Urothelium cell line (cell line): ENCODE measurements around the gene RAPGEF2.
"Not testable (repeated sequence)": the region's sequence is repeated elsewhere in the genome, so short reads cannot be mapped to it uniquely, and the experiment has no call there.

Experiments used
- DNase-seq: peaks from one replicate; pipeline ENCODE4 v3.0.0; 2011; ENCODE audit warnings: low spot score, mixed read lengths
- FAIRE-seq: peaks from 2 replicates; lab custom pipeline; 2011; peaks lifted over from hg19 to GRCh38; lab: Jason Lieb, UNC

The RAPGEF2 gene

GRCh38 chr4:159098482-159099127 is 4.3 kb upstream of the RAPGEF2 start:
- FAIRE-seq: no peak
- no peak for DNase-seq

GRCh38 chr4:159101988-159102621 is 774 bp upstream of the RAPGEF2 start:
- no peak for DNase-seq
- no peak for FAIRE-seq

GRCh38 chr4:159103384-159103990 is 608 bp downstream of the RAPGEF2 start:
- no peak for FAIRE-seq
- DNase-seq: peak; percentile 49

- FAIRE-seq (no peak), DNase-seq (peak; percentile 31)
Observed at GRCh38 chr4:159104694-159105414, 2.0 kb downstream of the RAPGEF2 start.

- FAIRE-seq (no peak), DNase-seq (no peak)
Observed at GRCh38 chr4:159105761-159106243, 2.9 kb downstream of the RAPGEF2 start.

GRCh38 chr4:159106636-159107035 is 3.8 kb downstream of the RAPGEF2 start:
- FAIRE-seq (no peak), DNase-seq (no peak)

GRCh38 chr4:159107203-159107925 is 4.5 kb downstream of the RAPGEF2 start:
- DNase-seq (no peak), FAIRE-seq (no peak)

GRCh38 chr4:159108124-159108523 is 5.2 kb downstream of the RAPGEF2 start:
- no peak for FAIRE-seq

GRCh38 chr4:159110961-159111360 is 8.1 kb downstream of the RAPGEF2 start:
- DNase-seq: no peak
- no peak for FAIRE-seq

More at GRCh38 chr4:159108124-159108523, 5.2 kb downstream of the RAPGEF2 start:
- DNase-seq: no peak

GRCh38 chr4:159111416-159111815 is 8.5 kb downstream of the RAPGEF2 start:
- no peak for DNase-seq
- FAIRE-seq: no peak

GRCh38 chr4:159113366-159113765 is 10.5 kb downstream of the RAPGEF2 start:
- not testable (repeated sequence) for DNase-seq, FAIRE-seq

GRCh38 chr4:159116098-159116497 is 13.2 kb downstream of the RAPGEF2 start:
- FAIRE-seq, DNase-seq: not testable (repeated sequence)

- DNase-seq, FAIRE-seq: not testable (repeated sequence)
Observed at GRCh38 chr4:159116693-159117092, 13.8 kb downstream of the RAPGEF2 start.

GRCh38 chr4:159117564-159117963 is 14.7 kb downstream of the RAPGEF2 start:
- DNase-seq: no peak
- FAIRE-seq: no peak

GRCh38 chr4:159117968-159118367 is 15.1 kb downstream of the RAPGEF2 start:
- no peak for DNase-seq
- FAIRE-seq: no peak

- DNase-seq (no peak), FAIRE-seq (no peak)
Observed at GRCh38 chr4:159121371-159121770, 18.5 kb downstream of the RAPGEF2 start.

- DNase-seq (no peak), FAIRE-seq (no peak)
Observed at GRCh38 chr4:159126716-159127115, 23.8 kb downstream of the RAPGEF2 start.

- DNase-seq (no peak), FAIRE-seq (no peak)
Observed at GRCh38 chr4:159127745-159128518, 25.1 kb downstream of the RAPGEF2 start.

GRCh38 chr4:159129814-159130550 is 27.1 kb downstream of the RAPGEF2 start:
- no peak for DNase-seq
- no peak for FAIRE-seq
